GM23338 (cell line): ENCODE measurements around the gene KRTAP5-3. TPM values are rescaled to one million over a fixed set of nuclear protein-coding genes. Genes with fewer than 3 reads are reported as not detected.

ENCODE experiments used
- ATAC-seq: fragments of 200-7000 bp; cut with Tn5 transposase; 3 replicates; pipeline ENCODE4 v1.9.1; 2020
- DNase-seq: peaks from one replicate; pipeline ENCODE4 v3.0.0-alpha.2; 2015; ENCODE audit warnings: low spot score
- H2AFZ ChIP-seq: fragments of 200-600 bp; sonication (generic); 2 replicates; pipeline ENCODE4 v1.8.0; 2016; ENCODE audit warnings: antibody characterized with exemption, mild to moderate bottlenecking, moderate library complexity
- H3F3A ChIP-seq: fragments of 200-600 bp; sonication (generic); replicated peaks from 2 replicates; pipeline ENCODE4 v1.8.0; 2017; ENCODE audit warnings: antibody characterized with exemption, mixed run types, low read depth
- H3K27ac ChIP-seq: fragments of 200-600 bp; sonication (generic); 2 replicates; pipeline ENCODE4 v1.6.1; 2016; ENCODE audit warnings: low read depth
- H3K27me3 ChIP-seq: fragments of 200-600 bp; sonication (generic); 2 replicates; pipeline ENCODE4 v1.8.0; 2016; ENCODE audit warnings: mild to moderate bottlenecking, mixed run types, moderate library complexity; ENCODE audit not compliant: insufficient read depth
- H3K36me3 ChIP-seq: fragments of 200-600 bp; sonication (generic); 2 replicates; pipeline ENCODE4 v1.8.0; 2016; ENCODE audit warnings: mild to moderate bottlenecking; ENCODE audit not compliant: insufficient read depth
- H3K4me1 ChIP-seq: fragments of 200-600 bp; sonication (generic); 2 replicates; pipeline ENCODE4 v1.8.0; 2016; ENCODE audit warnings: mild to moderate bottlenecking, moderate library complexity; ENCODE audit not compliant: insufficient read depth
- H3K4me2 ChIP-seq: fragments of 200-600 bp; sonication (generic); 2 replicates; pipeline ENCODE4 v1.7.1; 2017; ENCODE audit warnings: mixed run types
- H3K4me3 ChIP-seq: fragments of 200-600 bp; sonication (generic); 2 replicates; pipeline ENCODE4 v1.6.1; 2016; ENCODE audit warnings: mixed run types
- H3K79me2 ChIP-seq: fragments of 200-600 bp; sonication (generic); replicated peaks from 2 replicates; pipeline ENCODE4 v1.8.0; 2017; ENCODE audit warnings: mild to moderate bottlenecking; ENCODE audit not compliant: insufficient read depth
- H3K9me2 ChIP-seq: fragments of 200-600 bp; sonication (generic); 2 replicates; pipeline ENCODE4 v1.8.0; 2017; ENCODE audit not compliant: insufficient read depth
- H4K20me1 ChIP-seq: fragments of 200-600 bp; sonication (generic); replicated peaks from 2 replicates; pipeline ENCODE4 v1.8.0; 2017; ENCODE audit warnings: mild to moderate bottlenecking; ENCODE audit not compliant: insufficient read depth
- H3K27ac Mint-ChIP-seq: 2 replicates; pipeline ENCODE4 v1.8.0; 2020; ENCODE audit warnings: inconsistent platforms, mild to moderate bottlenecking, moderate library complexity, mixed read lengths
- H3K27me3 Mint-ChIP-seq: 3 replicates; pipeline ENCODE4 v1.8.0; 2022; ENCODE audit warnings: low read depth, mild to moderate bottlenecking, moderate library complexity, mixed read lengths, inconsistent platforms; ENCODE audit not compliant: insufficient read depth, poor library complexity
- H3K36me3 Mint-ChIP-seq: 3 replicates; pipeline ENCODE4 v1.8.0; 2021; ENCODE audit warnings: low read depth, mild to moderate bottlenecking, inconsistent platforms, moderate library complexity, mixed read lengths
- H3K4me1 Mint-ChIP-seq: 3 replicates; pipeline ENCODE4 v1.8.0; 2020; ENCODE audit warnings: mild to moderate bottlenecking, inconsistent platforms, mixed read lengths
- H3K4me3 Mint-ChIP-seq: 3 replicates; pipeline ENCODE4 v1.8.0; 2021; ENCODE audit warnings: moderate library complexity, mild to moderate bottlenecking, inconsistent platforms, mixed read lengths
- H3K9me3 Mint-ChIP-seq: 3 replicates; pipeline ENCODE4 v1.8.0; 2020; ENCODE audit warnings: moderate library complexity, mild to moderate bottlenecking, inconsistent platforms, mixed read lengths
- CREB1 ChIP-seq: fragments of 250-450 bp; sonication (Bioruptor Pico); IDR thresholded peaks from 2 replicates; pipeline ENCODE4 v1.5.0; 2020; ENCODE audit warnings: low read depth, mild to moderate bottlenecking, moderate library complexity
- CTCF ChIP-seq, 2 experiments: fragments of 200-600 bp in 1 of 2; sonication (generic) in 1 of 2; conservative IDR thresholded peaks; 2 replicates each; pipeline versions ENCODE4 v1.5.1 to v1.6.1; 2016 to 2017; ENCODE audit warnings: antibody characterized with exemption in 2 of 2, low read depth in 2 of 2, mild to moderate bottlenecking in 2 of 2, moderate library complexity in 1 of 2
- POLR2AphosphoS5 ChIP-seq: IDR thresholded peaks from 2 replicates; pipeline ENCODE4 v1.6.1; 2016; ENCODE audit warnings: antibody characterized with exemption, low read depth
- STAT1 ChIP-seq: IDR thresholded peaks from one replicate; pipeline ENCODE4 v1.6.1; 2016; ENCODE audit warnings: antibody characterized with exemption; ENCODE audit not compliant: unreplicated experiment
- polyA plus RNA-seq: library from polyadenylated mRNA; unstranded; fragments of >200 nt; fragmentation: Nextera tagmentation; extraction: Ambion mirVana; gene quantifications from 2 replicates; pipeline ENCODE4 v1.2.1, GENCODE V29; 2016
- total RNA-seq: library from RNA; depleted of rRNA; stranded (reverse); fragments of >200 nt; shearing (Covaris generic); gene quantifications from 2 replicates; pipeline ENCODE4 v1.2.3, GENCODE V29; 2014
- TF ChIP-seq, protein P1 (sequence below): IDR thresholded peaks from 2 replicates; pipeline ENCODE4 v1.6.1; 2016; ENCODE audit warnings: antibody characterized with exemption
- TF ChIP-seq, protein P2 (sequence below): IDR thresholded peaks from one replicate; pipeline ENCODE4 v1.6.1; 2018; ENCODE audit warnings: antibody characterized with exemption; ENCODE audit not compliant: unreplicated experiment

Gene KRTAP5-3
- total and polyA plus RNA-seq, 2 experiments from 2014 or later: not detected

- Mint-ChIP-seq H3K36me3 (no peaks in the 10 kb centered on the region), H3K27ac (no peak overlapping the region), H3K4me1 (peaks cover 24% of the 10 kb centered on the region), H3K9me3 (no peaks in the 10 kb centered on the region), H3K27me3 (peaks cover 51% of the 10 kb centered on the region), H3K4me3 (0 out of 3 replicates have a peak overlapping the region, but pooled peaks have one; percentile 14)
- no peaks in the 10 kb centered on the region for H3K9me2 ChIP-seq
- no peaks in the 10 kb centered on the region for H3K79me2 ChIP-seq
- TF ChIP-seq, protein P1, sequence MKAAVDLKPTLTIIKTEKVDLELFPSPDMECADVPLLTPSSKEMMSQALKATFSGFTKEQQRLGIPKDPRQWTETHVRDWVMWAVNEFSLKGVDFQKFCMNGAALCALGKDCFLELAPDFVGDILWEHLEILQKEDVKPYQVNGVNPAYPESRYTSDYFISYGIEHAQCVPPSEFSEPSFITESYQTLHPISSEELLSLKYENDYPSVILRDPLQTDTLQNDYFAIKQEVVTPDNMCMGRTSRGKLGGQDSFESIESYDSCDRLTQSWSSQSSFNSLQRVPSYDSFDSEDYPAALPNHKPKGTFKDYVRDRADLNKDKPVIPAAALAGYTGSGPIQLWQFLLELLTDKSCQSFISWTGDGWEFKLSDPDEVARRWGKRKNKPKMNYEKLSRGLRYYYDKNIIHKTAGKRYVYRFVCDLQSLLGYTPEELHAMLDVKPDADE: no peak
- TF ChIP-seq CREB1 (CRISPR knock-in tag): peak; percentile 41; the same call in 1 of the 2 replicates
- no peak for TF ChIP-seq CTCF (conservative IDR thresholded peaks at IDR 0.05; ENCODE audit: low read depth in 2 of 2)
- no peak for TF ChIP-seq STAT1
- no peaks in the 10 kb centered on the region for H3K36me3 ChIP-seq
- peak overlapping the region; percentile 20; the same call in 1 of the 2 replicates for H3K4me3 ChIP-seq
- peaks cover 39% of the 10 kb centered on the region for H3K27me3 ChIP-seq
- H4K20me1 ChIP-seq: no peaks in the 10 kb centered on the region
- no peak overlapping the region for H3K27ac ChIP-seq
- H3K4me2 ChIP-seq: peak overlapping the region; percentile 76
- ATAC-seq (peak; percentile 61), DNase-seq (peak; percentile 84)
- H3K4me1 ChIP-seq: peaks cover 35% of the 10 kb centered on the region
- no peaks in the 10 kb centered on the region for H3F3A ChIP-seq
- no peak overlapping the region for H2AFZ ChIP-seq
These were observed 48.9 kb downstream of the KRTAP5-3 start for GRCh38 chr11:1559111-1559951.

DNA sequence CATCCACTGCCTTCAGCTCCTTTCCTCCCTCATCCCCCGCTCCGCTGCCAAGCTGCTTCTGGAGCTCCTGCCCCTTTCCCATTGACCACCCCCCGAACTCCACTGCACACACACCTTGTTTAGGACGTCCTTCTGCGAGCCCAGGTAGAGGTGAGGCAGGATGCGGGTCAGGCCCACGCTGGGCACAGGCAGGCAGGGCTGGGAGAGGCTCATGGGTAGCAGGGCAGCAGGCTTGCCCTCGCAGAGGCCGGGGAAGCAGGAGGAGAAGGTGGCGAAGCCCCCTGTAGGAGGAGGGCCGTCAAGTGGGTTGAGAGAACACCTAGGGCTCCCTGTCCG is 49.5 kb downstream of the KRTAP5-3 start:
- H3K27ac ChIP-seq: no peak overlapping the region
- peaks cover 30% of the 10 kb centered on the region for H3K4me1 Mint-ChIP-seq
- no peaks in the 10 kb centered on the region for H4K20me1 ChIP-seq
- H3K4me3 ChIP-seq: peak overlapping the region; percentile 20; the same call in 1 of the 2 replicates
- no peaks in the 10 kb centered on the region for H3K36me3 Mint-ChIP-seq
- H3K4me2 ChIP-seq: peak overlapping the region; percentile 76
- H2AFZ ChIP-seq: no peak overlapping the region
- H3F3A ChIP-seq: no peaks in the 10 kb centered on the region
- no peak for ATAC-seq
- TF ChIP-seq, protein P2, sequence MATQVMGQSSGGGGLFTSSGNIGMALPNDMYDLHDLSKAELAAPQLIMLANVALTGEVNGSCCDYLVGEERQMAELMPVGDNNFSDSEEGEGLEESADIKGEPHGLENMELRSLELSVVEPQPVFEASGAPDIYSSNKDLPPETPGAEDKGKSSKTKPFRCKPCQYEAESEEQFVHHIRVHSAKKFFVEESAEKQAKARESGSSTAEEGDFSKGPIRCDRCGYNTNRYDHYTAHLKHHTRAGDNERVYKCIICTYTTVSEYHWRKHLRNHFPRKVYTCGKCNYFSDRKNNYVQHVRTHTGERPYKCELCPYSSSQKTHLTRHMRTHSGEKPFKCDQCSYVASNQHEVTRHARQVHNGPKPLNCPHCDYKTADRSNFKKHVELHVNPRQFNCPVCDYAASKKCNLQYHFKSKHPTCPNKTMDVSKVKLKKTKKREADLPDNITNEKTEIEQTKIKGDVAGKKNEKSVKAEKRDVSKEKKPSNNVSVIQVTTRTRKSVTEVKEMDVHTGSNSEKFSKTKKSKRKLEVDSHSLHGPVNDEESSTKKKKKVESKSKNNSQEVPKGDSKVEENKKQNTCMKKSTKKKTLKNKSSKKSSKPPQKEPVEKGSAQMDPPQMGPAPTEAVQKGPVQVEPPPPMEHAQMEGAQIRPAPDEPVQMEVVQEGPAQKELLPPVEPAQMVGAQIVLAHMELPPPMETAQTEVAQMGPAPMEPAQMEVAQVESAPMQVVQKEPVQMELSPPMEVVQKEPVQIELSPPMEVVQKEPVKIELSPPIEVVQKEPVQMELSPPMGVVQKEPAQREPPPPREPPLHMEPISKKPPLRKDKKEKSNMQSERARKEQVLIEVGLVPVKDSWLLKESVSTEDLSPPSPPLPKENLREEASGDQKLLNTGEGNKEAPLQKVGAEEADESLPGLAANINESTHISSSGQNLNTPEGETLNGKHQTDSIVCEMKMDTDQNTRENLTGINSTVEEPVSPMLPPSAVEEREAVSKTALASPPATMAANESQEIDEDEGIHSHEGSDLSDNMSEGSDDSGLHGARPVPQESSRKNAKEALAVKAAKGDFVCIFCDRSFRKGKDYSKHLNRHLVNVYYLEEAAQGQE: no peak
- TF ChIP-seq POLR2AphosphoS5: no peak
- peaks cover 55% of the 10 kb centered on the region for H3K27me3 Mint-ChIP-seq
- peaks cover 31% of the 10 kb centered on the region for H3K4me1 ChIP-seq
- no peak overlapping the region for H3K27ac Mint-ChIP-seq
- 0 out of 3 replicates have a peak overlapping the region, but pooled peaks have one; percentile 14 for H3K4me3 Mint-ChIP-seq
- no peaks in the 10 kb centered on the region for H3K79me2 ChIP-seq
- H3K36me3 ChIP-seq: no peaks in the 10 kb centered on the region
- H3K9me3 Mint-ChIP-seq: no peaks in the 10 kb centered on the region
- H3K9me2 ChIP-seq: no peaks in the 10 kb centered on the region
- DNase-seq: no peak
- H3K27me3 ChIP-seq: peaks cover 43% of the 10 kb centered on the region
